Aorta (tissue), 5 donors: Measurements from ENCODE around the gene DUOXA1. TPM values are rescaled to one million over a fixed set of nuclear protein-coding genes. Genes with fewer than 3 reads are reported as not detected.
A peak's percentile ranks its signal among the peaks of the same experiment; 100 is the strongest.

Experiments used
- ATAC-seq: fragments of 200-7000 bp; cut with Tn5 transposase; one replicate; pipeline ENCODE4 v1.9.1; 2022; ENCODE audit warnings: moderate library complexity; ENCODE audit not compliant: low FRiP score
- DNase-seq, 2 donors: peaks; one replicate each; pipeline ENCODE4 v3.0.0-alpha.2; 2020
- H3K27ac ChIP-seq, 2 donors: one replicate each; pipeline ENCODE4 v1.5.1; 2013; ENCODE audit warnings: low read length in 2 of 2, mild to moderate bottlenecking in 2 of 2, moderate library complexity in 2 of 2, control low read depth in 1 of 2, inconsistent platforms in 1 of 2, low read depth in 1 of 2
- H3K27me3 ChIP-seq, 2 donors: one replicate each; pipeline ENCODE4 v1.6.1; 2013; ENCODE audit warnings: control low read depth in 1 of 2, low read length in 1 of 2, mild to moderate bottlenecking in 1 of 2, moderate library complexity in 1 of 2; ENCODE audit not compliant: insufficient read depth in 2 of 2, control insufficient read depth in 1 of 2
- H3K36me3 ChIP-seq, 2 donors: one replicate each; pipeline ENCODE4 v1.6.1; 2013; ENCODE audit warnings: control low read depth in 1 of 2, low read length in 1 of 2, mild to moderate bottlenecking in 1 of 2; ENCODE audit not compliant: insufficient read depth in 2 of 2, control insufficient read depth in 1 of 2
- H3K4me1 ChIP-seq, 2 donors: one replicate each; pipeline ENCODE4 v1.6.1; 2013; ENCODE audit warnings: low read length in 2 of 2, control low read depth in 1 of 2, mild to moderate bottlenecking in 1 of 2, moderate library complexity in 1 of 2; ENCODE audit not compliant: insufficient read depth in 2 of 2, control insufficient read depth in 1 of 2
- H3K4me3 ChIP-seq, 2 donors: one replicate each; pipeline ENCODE4 v1.5.1; 2013; ENCODE audit warnings: low read length in 2 of 2, control low read depth in 1 of 2, mild to moderate bottlenecking in 1 of 2
- H3K9me3 ChIP-seq: one replicate; pipeline ENCODE4 v1.6.1; 2013; ENCODE audit warnings: mild to moderate bottlenecking, low read length; ENCODE audit not compliant: control insufficient read depth
- WGBS, 2 donors: extraction: QIAGEN DNeasy Blood & Tissue Kit; methylation state at CpG; one replicate each; pipeline ENCODE4 v1.1.7; 2013; 5-methylcytosine and 5-hydroxymethylcytosine counted together
- intact Hi-C, 2 donors: fragments of 100-400 bp; cut with DNase I; formaldehyde crosslinking; loops; one replicate each; pipeline versions ENCODE4 v1.14.2 to v1.15.0; 2022
- polyA plus RNA-seq, 2 donors: library from polyadenylated mRNA; stranded (reverse); fragments of 200-250 nt; gene quantifications; one replicate each; pipeline ENCODE4 v1.2.3, GENCODE V29; 2013
- total RNA-seq, 2 donors: library from RNA; stranded (reverse); fragmentation: NEBNext Ultra II Directional; extraction: Animal tissue kit (Norgen Biotek cat#: 25700); gene quantifications; one replicate each; pipeline ENCODE4 v1.2.1, GENCODE V29; 2021
- donor health status: healthy with polysubstance abuse.
- donor health status: Bipolar disorder and iron deficiency.
- donor health status: DM: no; HTN: no; CAD: no.
- donor health status: DM: no; HTN: no; CAD: no.
- donor health status: DM: yes; HTN: yes; CAD: no.

DUOXA1 gene
- total and polyA plus RNA-seq, 4 donors: 0.23 to 4.9 (median 0.41) TPM

GRCh38 chr15:45118996-45119395 is 10.7 kb downstream of the DUOXA1 start:
- Histone ChIP-seq H3K9me3 (no peaks in the 10 kb centered on the region), H3K4me1 (no peaks in the 10 kb centered on the region), H3K27ac (no peak overlapping the region), H3K4me3 (no peak overlapping the region), H3K36me3 (no peaks in the 10 kb centered on the region), H3K27me3 (no peaks in the 10 kb centered on the region)
- DNase-seq (peak in 1 of 2 donors; percentile 43), ATAC-seq (no peak)
- intact Hi-C loops: no loop called here
- WGBS, 2 donors: 90 to 94% methylated on average over 5 of the region's 5 CpGs

GRCh38 chr15:45118131-45118588 is 11.5 kb downstream of the DUOXA1 start:
- DNase-seq (peak; percentile 90 to 93), ATAC-seq (peak; percentile 94)
- no peaks in the 10 kb centered on the region for H3K36me3 ChIP-seq
- H3K4me1 ChIP-seq: no peaks in the 10 kb centered on the region
- no peaks in the 10 kb centered on the region for H3K27me3 ChIP-seq
- intact Hi-C loops: no loop called here
- H3K4me3 ChIP-seq: no peak overlapping the region
- no peak overlapping the region for H3K27ac ChIP-seq
- H3K9me3 ChIP-seq: no peaks in the 10 kb centered on the region
- WGBS, 2 donors: 0 to 1% methylated on average over 14 of the region's 14 CpGs

GRCh38 chr15:45117308-45118130 is 12.2 kb downstream of the DUOXA1 start:
- no peaks in the 10 kb centered on the region for H3K36me3 ChIP-seq
- peak; percentile 13 for ATAC-seq
- peak in 1 of 2 donors; percentile 65 for DNase-seq
- H3K27ac ChIP-seq: no peak overlapping the region
- H3K9me3 ChIP-seq: no peaks in the 10 kb centered on the region
- no peaks in the 10 kb centered on the region for H3K4me1 ChIP-seq
- no peak overlapping the region for H3K4me3 ChIP-seq
- intact Hi-C loops: no loop called here
- WGBS, 2 donors: 26 to 31% methylated on average over 30 to 33 of the region's 33 CpGs
- no peaks in the 10 kb centered on the region for H3K27me3 ChIP-seq

- DNase-seq (peak in 1 of 2 donors; percentile 76), ATAC-seq (no peak)
- no peaks in the 10 kb centered on the region for H3K4me1 ChIP-seq
- no peaks in the 10 kb centered on the region for H3K36me3 ChIP-seq
- WGBS, 2 donors: 7% methylated on average over 65 of the region's 65 CpGs
- H3K4me3 ChIP-seq: no peak overlapping the region
- intact Hi-C loops: no loop called here
- no peaks in the 10 kb centered on the region for H3K9me3 ChIP-seq
- no peak overlapping the region for H3K27ac ChIP-seq
- no peaks in the 10 kb centered on the region for H3K27me3 ChIP-seq
Measured at GRCh38 chr15:45116482-45117307, 13.0 kb downstream of the DUOXA1 start.

- 32 to 35% methylated on average over 19 of the region's 19 CpGs for WGBS, 2 donors
- no peaks in the 10 kb centered on the region for H3K27me3 ChIP-seq
- no peaks in the 10 kb centered on the region for H3K9me3 ChIP-seq
- H3K4me1 ChIP-seq: no peaks in the 10 kb centered on the region
- H3K4me3 ChIP-seq: no peak overlapping the region
- ATAC-seq: no peak
- no peak overlapping the region for H3K27ac ChIP-seq
- DNase-seq: peak in 1 of 2 donors; percentile 70
- intact Hi-C loops: no loop called here
- no peaks in the 10 kb centered on the region for H3K36me3 ChIP-seq
Measured at GRCh38 chr15:45116006-45116481, 13.6 kb downstream of the DUOXA1 start.

- DNase-seq: peak in 1 of 2 donors; percentile 49
- Histone ChIP-seq H3K36me3 (no peaks in the 10 kb centered on the region), H3K4me1 (no peaks in the 10 kb centered on the region), H3K27ac (no peak overlapping the region), H3K9me3 (no peaks in the 10 kb centered on the region), H3K27me3 (no peaks in the 10 kb centered on the region), H3K4me3 (no peak overlapping the region)
- intact Hi-C loops: no loop called here
- no peak for ATAC-seq
- 77 to 78% methylated on average over 7 of the region's 7 CpGs for WGBS, 2 donors
Measured at GRCh38 chr15:45115312-45115820, 14.3 kb downstream of the DUOXA1 start.

- ATAC-seq (no peak), DNase-seq (no peak)
- no peaks in the 10 kb centered on the region for H3K4me1 ChIP-seq
- intact Hi-C loops: no loop called here
- 9 to 15% methylated on average over 2 of the region's 2 CpGs for WGBS, 2 donors
- H3K9me3 ChIP-seq: no peaks in the 10 kb centered on the region
- no peak overlapping the region for H3K4me3 ChIP-seq
- H3K27me3 ChIP-seq: no peaks in the 10 kb centered on the region
- H3K36me3 ChIP-seq: no peaks in the 10 kb centered on the region
- no peak overlapping the region for H3K27ac ChIP-seq
Measured at GRCh38 chr15:45114751-45115085, 15.0 kb downstream of the DUOXA1 start.

GRCh38 chr15:45114076-45114750 is 15.5 kb downstream of the DUOXA1 start, which contains the start of the genes DUOX2 and DUOXA2:
Gene DUOX2, minus strand, starts transcription at chr15:45114172. Its CDS starts 761 bp downstream, at chr15:45113411.
Gene DUOXA2, plus strand, starts transcription at chr15:45114326. Its CDS starts 280 bp downstream, at chr15:45114606.
- WGBS, 2 donors: 2% methylated on average over 42 of the region's 42 CpGs
- Histone ChIP-seq H3K27ac (no peak within 1 kb of the TSS), H3K36me3 (no peaks in the 10 kb centered on the region), H3K9me3 (no peaks in the 10 kb centered on the region), H3K4me3 (no peak within 1 kb of the TSS), H3K4me1 (no peaks in the 10 kb centered on the region), H3K27me3 (no peaks in the 10 kb centered on the region)
- intact Hi-C loops: no loop called here
- ATAC-seq: no peak
- peak in 1 of 2 donors; percentile 71 for DNase-seq
